OCI-LY1 (cell line): Measurements from ENCODE around the gene TENM4.

Experiments used
- H2AFZ ChIP-seq: fragments of 200-600 bp; sonication (generic), shearing (Covaris generic); 2 replicates; pipeline ENCODE4 v1.6.0; 2014; ENCODE audit warnings: antibody characterized with exemption, mild to moderate bottlenecking, low read length
- H3F3A ChIP-seq: fragments of 200-600 bp; sonication (generic), shearing (Covaris generic); 2 replicates; pipeline ENCODE4 v1.6.0; 2014; ENCODE audit warnings: mild to moderate bottlenecking, antibody characterized with exemption, low read length, moderate library complexity; ENCODE audit not compliant: insufficient read depth
- H3K27ac ChIP-seq: fragments of 200-600 bp; sonication (generic); 2 replicates; pipeline ENCODE4 v1.5.1; 2014; ENCODE audit warnings: low read length, mixed run types, mild to moderate bottlenecking, low read depth; ENCODE audit not compliant: poor library complexity, severe bottlenecking
- H3K27me3 ChIP-seq: fragments of 200-600 bp; sonication (generic); 2 replicates; pipeline ENCODE4 v1.6.0; 2014; ENCODE audit warnings: antibody characterized with exemption, mild to moderate bottlenecking, low read length, moderate library complexity; ENCODE audit not compliant: insufficient read depth
- H3K36me3 ChIP-seq: fragments of 200-600 bp; sonication (generic); 2 replicates; pipeline ENCODE4 v1.6.1; 2014; ENCODE audit warnings: mild to moderate bottlenecking, antibody characterized with exemption, low read length, moderate library complexity, mixed read lengths; ENCODE audit not compliant: insufficient read depth
- H3K4me1 ChIP-seq: fragments of 200-600 bp; sonication (generic); 2 replicates; pipeline ENCODE4 v1.5.1; 2014; ENCODE audit warnings: mild to moderate bottlenecking, low read length, moderate library complexity; ENCODE audit not compliant: insufficient read depth, severe bottlenecking
- H3K4me2 ChIP-seq: fragments of 200-600 bp; sonication (generic), shearing (Covaris generic); 2 replicates; pipeline ENCODE4 v1.6.1; 2014; ENCODE audit warnings: low read length
- H3K4me3 ChIP-seq: fragments of 200-600 bp; sonication (generic); 2 replicates; pipeline ENCODE4 v1.5.1; 2014; ENCODE audit warnings: low read length, low read depth, mild to moderate bottlenecking, mixed read lengths; ENCODE audit not compliant: poor library complexity, severe bottlenecking
- H3K79me2 ChIP-seq: fragments of 200-600 bp; shearing (Covaris generic); 2 replicates; pipeline ENCODE4 v1.6.1; 2016; ENCODE audit warnings: mixed run types, low read length, mixed read lengths; ENCODE audit not compliant: insufficient read depth
- H3K9ac ChIP-seq: fragments of 200-600 bp; sonication (generic), shearing (Covaris generic); 2 replicates; pipeline ENCODE4 v1.6.1; 2014; ENCODE audit warnings: mild to moderate bottlenecking, low read length, mixed read lengths
- H3K9me2 ChIP-seq: fragments of 200-600 bp; sonication (generic), shearing (Covaris generic); 2 replicates; pipeline ENCODE4 v1.6.1; 2014; ENCODE audit warnings: low read depth, mild to moderate bottlenecking, low read length, mixed read lengths
- H3K9me3 ChIP-seq: fragments of 200-600 bp; shearing (Covaris generic); 2 replicates; pipeline ENCODE4 v1.6.1; 2014; ENCODE audit warnings: low read length, mixed read lengths
- H4K20me1 ChIP-seq: fragments of 200-600 bp; sonication (generic), shearing (Covaris generic); 2 replicates; pipeline ENCODE4 v1.6.0; 2016; ENCODE audit warnings: mild to moderate bottlenecking, low read length; ENCODE audit not compliant: insufficient read depth
- EZH2 ChIP-seq: fragments of 200-600 bp; sonication (generic), shearing (Covaris generic); IDR thresholded peaks from 2 replicates; pipeline ENCODE4 v1.8.0; 2017; ENCODE audit warnings: borderline replicate concordance, mixed run types, mild to moderate bottlenecking, antibody characterized with exemption, low read length, moderate library complexity, mixed read lengths
- TF ChIP-seq, protein P1 (sequence below): fragments of 200-600 bp; sonication (generic), shearing (Covaris generic); IDR thresholded peaks from 2 replicates; pipeline ENCODE4 v1.5.1; 2017; ENCODE audit warnings: mild to moderate bottlenecking, antibody characterized with exemption, low read length, moderate library complexity, mixed read lengths

The TENM4 gene

DNA sequence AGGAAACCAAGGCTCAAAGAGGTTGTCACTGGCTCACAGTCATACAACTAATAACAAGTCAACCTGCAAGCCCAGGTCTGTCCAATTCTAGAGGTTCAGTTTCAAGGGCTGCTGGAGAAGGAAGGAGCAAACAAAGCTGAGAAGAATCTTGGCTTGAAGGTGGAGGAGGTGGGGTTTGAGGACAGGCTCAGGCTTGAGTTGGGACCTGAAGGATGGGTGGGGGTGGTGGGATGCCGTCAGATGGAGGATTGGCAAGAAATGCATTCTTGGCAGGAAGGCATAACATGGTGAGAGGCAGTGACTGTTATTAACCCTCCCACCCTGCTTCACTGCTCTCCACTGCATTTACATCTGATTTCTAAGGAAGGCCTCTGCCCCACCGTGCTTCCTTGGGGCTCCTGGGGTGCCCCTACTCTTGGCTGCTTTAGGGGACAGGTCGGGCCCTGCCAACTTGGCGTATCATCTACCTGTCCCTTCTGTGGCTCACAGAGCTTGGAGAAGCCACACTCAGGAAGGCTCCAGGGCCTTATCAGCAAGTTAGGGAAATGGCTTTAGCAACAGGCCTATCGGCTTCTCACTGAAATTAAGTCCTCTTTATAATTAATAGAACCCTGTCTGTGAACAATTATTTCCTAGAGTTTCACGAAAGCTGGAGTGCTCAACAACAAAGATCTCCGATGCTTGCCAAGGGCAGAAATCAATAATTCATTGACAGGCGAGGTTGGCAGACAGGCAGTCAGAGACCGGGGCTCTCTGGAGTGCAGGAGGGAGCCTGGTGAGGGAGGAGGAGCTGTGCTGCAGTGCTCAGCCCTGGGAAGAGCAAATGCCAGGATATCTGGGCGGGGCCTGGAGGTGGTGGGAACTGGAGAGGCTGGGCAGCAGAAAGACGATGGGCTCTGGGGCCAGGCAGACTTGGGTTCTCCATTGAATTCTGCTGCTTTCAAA, 781.2 kb downstream of the TENM4 start:
- TF ChIP-seq EZH2 = no peak
- TF ChIP-seq, protein P1, sequence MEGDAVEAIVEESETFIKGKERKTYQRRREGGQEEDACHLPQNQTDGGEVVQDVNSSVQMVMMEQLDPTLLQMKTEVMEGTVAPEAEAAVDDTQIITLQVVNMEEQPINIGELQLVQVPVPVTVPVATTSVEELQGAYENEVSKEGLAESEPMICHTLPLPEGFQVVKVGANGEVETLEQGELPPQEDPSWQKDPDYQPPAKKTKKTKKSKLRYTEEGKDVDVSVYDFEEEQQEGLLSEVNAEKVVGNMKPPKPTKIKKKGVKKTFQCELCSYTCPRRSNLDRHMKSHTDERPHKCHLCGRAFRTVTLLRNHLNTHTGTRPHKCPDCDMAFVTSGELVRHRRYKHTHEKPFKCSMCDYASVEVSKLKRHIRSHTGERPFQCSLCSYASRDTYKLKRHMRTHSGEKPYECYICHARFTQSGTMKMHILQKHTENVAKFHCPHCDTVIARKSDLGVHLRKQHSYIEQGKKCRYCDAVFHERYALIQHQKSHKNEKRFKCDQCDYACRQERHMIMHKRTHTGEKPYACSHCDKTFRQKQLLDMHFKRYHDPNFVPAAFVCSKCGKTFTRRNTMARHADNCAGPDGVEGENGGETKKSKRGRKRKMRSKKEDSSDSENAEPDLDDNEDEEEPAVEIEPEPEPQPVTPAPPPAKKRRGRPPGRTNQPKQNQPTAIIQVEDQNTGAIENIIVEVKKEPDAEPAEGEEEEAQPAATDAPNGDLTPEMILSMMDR = no peak
- Histone ChIP-seq H3K36me3 (no peaks in the 10 kb centered on the region), H3K9me3 (no peaks in the 10 kb centered on the region), H3K79me2 (no peaks in the 10 kb centered on the region), H2AFZ (no peak overlapping the region), H3K4me3 (no peak overlapping the region), H3K4me2 (no peak overlapping the region), H3K27me3 (no peaks in the 10 kb centered on the region), H3F3A (no peaks in the 10 kb centered on the region), H3K9me2 (no peaks in the 10 kb centered on the region), H3K9ac (no peak overlapping the region), H4K20me1 (no peaks in the 10 kb centered on the region), H3K4me1 (no peaks in the 10 kb centered on the region), H3K27ac (no peak overlapping the region)

DNA sequence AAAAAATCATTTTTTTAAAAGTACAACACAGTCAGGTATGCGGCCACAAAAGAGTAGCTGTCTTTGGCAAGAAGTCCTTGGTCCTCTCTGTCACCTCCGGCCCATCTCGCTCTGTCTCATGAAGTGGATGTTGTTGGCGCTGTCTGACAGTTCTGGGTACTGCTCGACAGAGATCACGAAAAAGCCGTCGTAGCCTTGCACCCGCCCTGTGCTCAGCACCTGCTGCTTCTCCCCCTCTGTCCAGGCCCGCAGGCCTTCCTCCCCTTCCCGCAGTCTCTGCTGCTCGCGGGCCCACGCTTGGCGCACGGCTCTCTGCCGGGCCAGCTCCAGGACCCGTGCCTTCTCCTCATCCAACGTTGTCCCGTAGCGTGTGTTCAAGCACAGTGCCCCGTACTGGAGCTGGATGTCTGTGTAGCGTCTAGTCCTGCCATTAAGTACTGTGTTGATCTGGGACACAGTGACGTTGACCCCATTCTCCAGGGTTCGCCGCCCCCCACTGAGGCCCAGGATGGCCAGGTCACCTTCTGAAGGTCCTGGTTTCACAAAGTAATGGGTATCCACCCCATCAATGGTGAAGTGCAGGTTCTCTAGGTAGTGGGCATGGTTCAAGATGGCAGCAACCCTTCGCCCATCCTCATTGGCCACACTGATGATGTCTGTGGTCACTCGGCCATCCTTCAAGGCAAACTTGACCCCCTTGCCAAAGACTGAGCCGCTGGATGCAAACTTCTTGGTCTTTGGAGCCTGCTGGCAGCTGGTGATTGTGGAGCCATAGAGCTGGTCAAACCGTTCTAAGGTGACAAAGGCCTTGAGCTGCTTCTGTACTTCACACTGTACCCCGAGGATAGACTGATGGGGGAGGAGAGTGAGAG, 782.6 kb downstream of the TENM4 start:
- Histone ChIP-seq H3K4me3 (no peak overlapping the region), H4K20me1 (no peaks in the 10 kb centered on the region), H3K9me2 (no peaks in the 10 kb centered on the region), H3K4me2 (no peak overlapping the region), H3K27ac (no peak overlapping the region), H2AFZ (no peak overlapping the region), H3K27me3 (no peaks in the 10 kb centered on the region), H3K79me2 (no peaks in the 10 kb centered on the region), H3K36me3 (no peaks in the 10 kb centered on the region), H3K9me3 (no peaks in the 10 kb centered on the region), H3K9ac (no peak overlapping the region), H3F3A (no peaks in the 10 kb centered on the region), H3K4me1 (no peaks in the 10 kb centered on the region)
- no peak for TF ChIP-seq EZH2
- TF ChIP-seq, protein P1 = no peak

DNA sequence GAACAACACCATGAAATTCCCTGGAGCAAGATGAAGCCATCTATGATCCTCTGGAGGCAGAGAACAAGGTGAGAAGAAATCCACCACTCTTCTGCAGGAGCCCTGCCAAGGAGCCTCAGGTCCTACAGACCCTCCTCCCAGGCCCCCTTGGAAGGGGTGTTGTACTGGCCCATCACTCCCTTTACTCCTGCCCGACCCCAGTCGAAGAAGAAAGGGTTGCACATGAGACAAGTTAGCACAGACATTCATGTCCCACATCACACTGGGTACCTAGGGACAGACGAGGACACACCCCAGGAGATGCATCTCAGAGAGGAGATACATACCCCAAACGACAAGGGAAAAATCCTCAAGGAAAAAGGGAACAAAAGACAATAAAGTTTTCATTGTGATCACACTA, 783.4 kb downstream of the TENM4 start:
- no peaks in the 10 kb centered on the region for H4K20me1 ChIP-seq
- H3K27me3 ChIP-seq = no peaks in the 10 kb centered on the region

More for the DNA sequence above, 783.4 kb downstream of the TENM4 start:
- Histone ChIP-seq H3K4me2 (no peak overlapping the region), H3K27ac (no peak overlapping the region), H2AFZ (no peak overlapping the region), H3K4me3 (no peak overlapping the region), H3K36me3 (no peaks in the 10 kb centered on the region), H3K9ac (no peak overlapping the region), H3K9me2 (no peaks in the 10 kb centered on the region), H3K4me1 (no peaks in the 10 kb centered on the region), H3F3A (no peaks in the 10 kb centered on the region), H3K9me3 (no peaks in the 10 kb centered on the region), H3K79me2 (no peaks in the 10 kb centered on the region)
- TF ChIP-seq EZH2 = no peak
- TF ChIP-seq, protein P1 = no peak
